Activated T-cell treated with anti-CD3 and anti-CD28 coated beads for 24 hours (primary cell): ENCODE measurements around the gene KRT40.
"Not testable (repeated sequence)": the region's sequence is repeated elsewhere in the genome, so short reads cannot be mapped to it uniquely, and the experiment has no call there.

Experiments
- DNase-seq: peaks from one replicate; pipeline ENCODE4 v3.0.0-alpha.2; 2020; ENCODE audit warnings: low read depth

Gene KRT40

DNA sequence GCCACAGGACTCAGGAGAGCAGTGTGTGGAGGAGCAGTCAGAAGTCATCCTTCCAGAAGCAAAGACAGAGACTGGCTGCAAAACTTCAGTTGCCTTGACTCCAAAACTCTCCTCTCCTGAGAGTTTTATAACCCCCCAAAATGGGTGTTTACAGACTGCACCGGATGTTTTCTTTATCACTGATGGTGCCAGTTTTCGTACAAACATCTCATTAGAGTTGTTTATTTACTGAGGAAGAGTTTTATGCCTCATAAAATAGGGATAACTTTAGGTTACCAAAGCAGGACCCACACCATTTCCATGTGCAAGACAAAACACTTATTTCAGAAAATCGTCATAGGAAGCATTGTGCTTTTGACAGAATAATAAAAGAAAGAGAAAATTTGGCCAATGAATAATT lies at the start of gene KRT40:
TSS of gene KRT40 (minus strand) at position 101 of the 400 bp plus-strand sequence. CDS start at position 48, 53 bp downstream.
- DNase-seq, result no peak

GRCh38 chr17:41029633-41030245 lies 45.6 kb upstream of the KRT40 start, which contains the start of gene KRTAP1-4:
Gene KRTAP1-4, minus strand, starts transcription at chr17:41030195. Its CDS starts 117 bp downstream, at chr17:41030078.
- DNase-seq, result no peak

GRCh38 chr17:41026715-41027471 lies 42.8 kb upstream of the KRT40 start, which contains the start of gene KRTAP1-5:
Gene KRTAP1-5, minus strand, starts transcription at chr17:41027208. Its CDS starts 53 bp downstream, at chr17:41027155.
- DNase-seq, result no peak

DNA sequence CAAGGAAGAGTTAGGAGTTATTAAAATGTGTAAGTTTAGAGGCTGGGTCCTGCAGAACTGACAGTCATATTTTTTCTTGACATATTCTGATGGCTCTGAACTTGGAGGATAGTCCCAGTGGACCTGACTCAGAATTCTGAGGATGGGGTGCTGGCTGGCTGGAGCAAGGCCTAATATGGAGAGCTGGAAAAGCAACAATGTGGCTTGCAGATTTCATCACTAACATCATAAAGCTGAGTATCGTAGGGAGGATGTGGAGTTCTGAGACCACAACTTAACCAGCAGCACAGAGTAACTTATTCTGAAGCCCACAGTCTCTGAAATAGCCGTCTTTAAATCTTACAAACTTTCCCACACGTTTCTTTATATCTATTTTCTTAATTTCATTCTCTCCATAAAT lies 40.6 kb upstream of the KRT40 start:
- no peak for DNase-seq

DNA sequence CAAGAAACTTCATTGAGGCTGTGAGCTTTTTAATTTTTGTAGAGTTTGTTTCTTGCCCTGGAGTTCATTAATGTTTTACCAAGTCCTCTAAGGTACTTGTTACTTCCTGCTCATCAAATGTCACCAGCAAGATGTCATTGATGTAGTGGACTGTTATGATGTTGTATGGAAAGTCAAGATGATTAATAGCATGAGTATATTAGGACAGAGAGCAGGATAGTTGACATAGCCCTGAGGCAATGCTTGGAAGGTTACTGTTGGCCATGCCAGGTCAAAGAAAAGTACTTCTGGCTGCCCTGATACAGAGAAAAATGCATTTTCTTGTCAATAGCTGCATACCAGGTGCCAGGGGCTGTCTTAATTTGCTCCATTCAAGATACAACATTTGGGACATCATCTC lies 36.2 kb upstream of the KRT40 start:
- DNase-seq, result no peak

- no peak for DNase-seq
These were observed 35.3 kb upstream of the KRT40 start for GRCh38 chr17:41019415-41019814.

GRCh38 chr17:41018541-41018940 lies 34.4 kb upstream of the KRT40 start:
- no peak for DNase-seq

DNA sequence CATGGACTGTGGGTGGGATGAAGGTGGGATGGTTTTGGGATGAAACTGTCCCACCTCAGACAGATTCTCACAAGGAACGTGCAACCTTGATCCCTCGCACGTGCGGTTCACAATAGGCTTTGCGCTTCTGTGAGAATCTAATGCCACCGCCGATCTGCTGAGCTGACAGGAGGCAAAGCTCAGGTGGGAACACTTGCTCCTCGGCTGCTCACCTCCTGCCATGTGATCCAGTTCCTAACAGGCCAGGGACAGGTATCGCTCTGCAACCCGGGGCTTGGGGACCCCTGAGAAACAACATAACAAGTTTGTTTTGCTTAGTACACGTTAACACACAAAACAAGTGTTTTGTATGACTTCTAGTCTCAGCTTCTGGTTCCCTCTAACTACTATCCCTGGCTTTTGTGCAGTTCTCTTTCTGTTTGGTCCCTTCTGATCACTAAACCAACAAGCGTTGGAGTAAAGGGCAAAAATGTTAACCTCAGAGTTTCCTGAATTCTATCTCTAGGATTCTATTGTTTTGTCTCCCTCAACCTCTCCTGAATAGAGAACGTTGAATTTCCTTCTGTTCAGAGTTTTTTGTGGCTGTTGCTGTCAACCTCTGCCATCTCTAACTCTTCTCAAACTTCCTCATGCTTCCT lies 32.6 kb upstream of the KRT40 start:
- DNase-seq, result no peak

- DNase-seq, result no peak
These were observed 31.3 kb upstream of the KRT40 start for GRCh38 chr17:41015454-41015853.

DNA sequence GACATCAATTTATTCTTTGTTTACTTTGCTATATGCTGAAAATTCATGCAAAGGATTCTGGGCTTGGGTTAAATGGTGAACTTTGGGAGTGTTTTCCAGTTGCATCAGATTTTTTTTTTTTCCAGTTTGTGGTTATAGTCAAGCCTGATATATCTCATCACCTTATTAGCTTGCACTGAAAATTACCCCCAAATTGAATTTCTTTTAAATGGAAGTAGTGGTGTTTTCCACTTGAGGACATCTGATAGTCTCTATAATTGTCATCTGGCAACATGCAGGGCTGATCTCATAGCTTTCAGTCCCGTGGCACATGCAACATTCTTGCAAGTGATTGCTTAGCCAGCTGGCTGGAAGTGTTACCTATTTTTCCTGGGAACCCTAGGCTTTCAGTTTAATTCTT lies 29.5 kb upstream of the KRT40 start:
- DNase-seq, result no peak

DNA sequence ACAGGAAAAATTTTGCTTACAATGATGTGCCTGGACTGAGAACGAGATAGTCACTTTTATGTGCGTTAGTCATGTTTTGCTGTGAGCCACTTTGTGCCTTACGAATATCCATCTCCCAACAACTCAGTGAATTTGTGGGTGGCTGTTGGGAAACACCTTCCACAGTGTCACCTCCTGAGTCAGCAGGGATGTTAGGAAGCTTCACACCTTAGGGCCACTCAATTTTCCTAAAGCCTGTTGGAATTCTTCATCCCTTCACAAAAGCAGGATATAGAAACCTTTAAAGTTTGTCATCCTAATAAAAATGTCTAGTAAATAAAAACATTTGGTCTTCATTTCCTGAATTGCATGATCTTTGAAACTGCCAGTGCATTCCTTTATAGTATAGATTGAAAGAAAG lies 29.1 kb upstream of the KRT40 start:
- no peak for DNase-seq

DNA sequence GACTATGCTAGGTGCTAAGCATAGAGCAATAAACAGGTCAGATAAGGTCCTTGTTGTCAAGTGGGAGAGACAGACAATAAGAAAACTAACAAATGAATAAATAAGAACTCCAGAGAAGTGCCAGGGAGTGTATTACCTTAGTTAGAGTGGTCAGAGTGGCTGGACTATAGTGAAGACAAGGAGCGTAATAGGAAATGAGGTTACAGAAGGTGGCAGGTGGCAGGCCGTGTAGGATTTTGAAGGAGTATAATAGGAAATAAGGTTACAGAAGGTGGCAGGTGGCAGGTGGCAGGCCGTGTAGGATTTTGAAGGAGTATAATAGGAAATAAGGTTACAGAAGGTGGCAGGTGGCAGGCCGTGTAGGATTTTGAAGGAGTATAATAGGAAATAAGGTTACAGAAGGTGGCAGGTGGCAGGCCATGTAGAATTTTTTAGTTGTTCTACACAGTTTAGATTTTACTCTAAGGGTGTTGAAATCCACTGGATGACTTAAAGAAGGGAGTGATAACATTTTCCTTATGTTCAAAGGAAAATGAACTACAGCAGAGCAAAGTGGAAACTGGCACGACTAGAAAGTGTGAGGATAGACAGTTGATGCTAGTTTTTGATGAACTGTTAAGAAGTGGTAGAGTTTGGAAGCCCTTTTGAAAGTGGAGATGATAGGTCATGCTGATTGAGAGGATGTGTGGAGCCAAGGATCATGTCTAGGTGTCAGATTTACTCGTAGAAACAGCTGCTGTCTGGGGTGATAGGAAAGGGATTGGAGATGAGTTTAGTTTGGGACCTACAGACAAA lies 28.4 kb upstream of the KRT40 start:
- DNase-seq, result no peak

- no peak for DNase-seq
These were observed 26.3 kb upstream of the KRT40 start for GRCh38 chr17:41010441-41010840.

GRCh38 chr17:41009936-41010335 lies 25.8 kb upstream of the KRT40 start:
- no peak for DNase-seq

- no peak for DNase-seq
These were observed 25.2 kb upstream of the KRT40 start for GRCh38 chr17:41009301-41009760.

- no peak for DNase-seq
These were observed 24.7 kb upstream of the KRT40 start, which contains the start of gene KRTAP3-1 for GRCh38 chr17:41008811-41009210. Gene KRTAP3-1, minus strand, starts transcription at chr17:41009128. Its CDS starts 54 bp downstream, at chr17:41009074.

- DNase-seq, result no peak
These were observed 20.3 kb upstream of the KRT40 start for GRCh38 chr17:41004397-41004796.

GRCh38 chr17:41003926-41004325 lies 19.8 kb upstream of the KRT40 start:
- DNase-seq, result no peak

DNA sequence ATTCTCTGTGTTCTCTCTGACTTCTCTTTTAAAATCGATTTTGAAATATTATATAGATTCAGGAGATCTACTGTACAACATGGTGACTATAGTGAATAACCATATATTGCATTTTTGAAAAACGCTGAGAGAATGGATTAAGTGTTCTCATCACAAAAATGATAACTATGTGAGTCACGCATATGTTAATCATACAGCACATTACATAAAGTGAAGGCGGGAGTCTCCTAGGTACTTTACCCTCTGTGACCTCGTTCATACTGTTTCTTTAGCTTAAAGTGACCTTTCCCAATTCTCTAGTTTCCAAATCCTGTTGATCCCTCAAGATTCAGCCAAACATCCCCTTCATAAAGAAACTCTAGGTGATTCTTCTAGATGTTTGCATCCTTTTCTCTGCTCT lies 18.7 kb upstream of the KRT40 start:
- DNase-seq, result no peak

DNA sequence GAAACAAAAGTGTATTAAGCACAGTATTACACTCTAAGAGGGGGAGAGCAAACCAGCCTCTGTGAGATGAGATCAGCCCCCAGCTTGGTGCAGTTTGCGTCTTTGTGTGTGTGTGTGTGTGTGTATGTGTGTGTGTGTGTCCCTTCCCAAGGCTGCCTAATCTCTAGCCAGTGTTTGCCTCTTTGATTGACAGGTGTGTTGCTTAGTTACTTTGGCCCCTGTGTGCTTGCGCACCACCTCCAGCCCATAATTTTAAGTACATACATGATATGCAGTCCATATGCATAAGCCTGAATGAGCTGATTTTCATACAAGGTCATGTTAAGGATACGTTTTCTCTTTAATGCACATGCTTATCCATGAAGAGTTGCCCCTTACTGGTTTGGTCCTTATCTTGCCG lies 17.7 kb upstream of the KRT40 start:
- no peak for DNase-seq

GRCh38 chr17:40999563-40999962 lies 15.4 kb upstream of the KRT40 start, which contains the start of gene KRTAP3-2:
Gene KRTAP3-2, minus strand, starts transcription at chr17:40999906. Its CDS starts 53 bp downstream, at chr17:40999853.
- not testable (repeated sequence) for DNase-seq

- no peak for DNase-seq
These were observed 13.2 kb upstream of the KRT40 start for GRCh38 chr17:40997361-40997760.
